HG03175 (cell line): ENCODE data around the gene KIF12.

Experiments
- ATAC-seq: cut with Tn5 transposase; IDR thresholded peaks from one replicate; pipeline ENCODE4 v1.9.1; 2021; ENCODE audit warnings: mild to moderate bottlenecking, moderate library complexity; ENCODE audit not compliant: unreplicated experiment

Gene KIF12

GRCh38 chr9:114070188-114071103 is 28.6 kb downstream of the KIF12 start:
- no peak for ATAC-seq

GRCh38 chr9:114069476-114070187 is 29.5 kb downstream of the KIF12 start:
- no peak for ATAC-seq

- no peak for ATAC-seq
Observed at GRCh38 chr9:114065304-114065703, 33.8 kb downstream of the KIF12 start.

GRCh38 chr9:114061830-114062474 is 37.1 kb downstream of the KIF12 start:
- ATAC-seq: no peak

GRCh38 chr9:114061292-114061691 is 37.8 kb downstream of the KIF12 start:
- ATAC-seq: no peak

GRCh38 chr9:114060711-114061110 is 38.4 kb downstream of the KIF12 start:
- no peak for ATAC-seq

- no peak for ATAC-seq
Observed at GRCh38 chr9:114060070-114060469, 39.0 kb downstream of the KIF12 start.

- ATAC-seq: no peak
Observed at GRCh38 chr9:114059047-114059803, 39.9 kb downstream of the KIF12 start.

GRCh38 chr9:114058688-114059046 is 40.4 kb downstream of the KIF12 start:
- ATAC-seq: no peak

GRCh38 chr9:114057161-114057885 is 41.8 kb downstream of the KIF12 start:
- ATAC-seq: no peak

GRCh38 chr9:114056527-114056926 is 42.6 kb downstream of the KIF12 start:
- ATAC-seq: no peak

- no peak for ATAC-seq
Observed at GRCh38 chr9:114055894-114056293, 43.2 kb downstream of the KIF12 start.

- no peak for ATAC-seq
Observed at GRCh38 chr9:114055061-114055460, 44.0 kb downstream of the KIF12 start.

- ATAC-seq: no peak
Observed at GRCh38 chr9:114054191-114054690, 44.9 kb downstream of the KIF12 start.

GRCh38 chr9:114053246-114054005 is 45.7 kb downstream of the KIF12 start:
- ATAC-seq: no peak

GRCh38 chr9:114051706-114052105 is 47.4 kb downstream of the KIF12 start:
- ATAC-seq: no peak

- ATAC-seq: no peak
Observed at GRCh38 chr9:114051281-114051680, 47.8 kb downstream of the KIF12 start.

GRCh38 chr9:114050646-114051045 is 48.4 kb downstream of the KIF12 start:
- ATAC-seq: no peak

GRCh38 chr9:114050226-114050568 is 48.9 kb downstream of the KIF12 start:
- ATAC-seq: no peak
